ENCODE data around the gene CHST1. TPM values are rescaled to one million over a fixed set of nuclear protein-coding genes. Genes with fewer than 3 reads are reported as not detected.

Gene CHST1
- total and polyA plus RNA-seq, 3 donors from 2014 or later: 6.2 to 17.1 (median 10.6) TPM

- Histone ChIP-seq H3K27ac (no peak overlapping the region), H3K36me3 (ENCODE audit: low read depth, missing control alignments) (no peaks in the 10 kb centered on the region), H3K9me3 (no peaks in the 10 kb centered on the region), H3K4me1 (no peaks in the 10 kb centered on the region), H3K27me3 (no peaks in the 10 kb centered on the region), H3K4me3 (no peak overlapping the region)
- 66 to 68% methylated on average over 7 of the region's 7 CpGs for WGBS, 2 donors
- TF ChIP-seq POLR2A (IDR thresholded peaks at IDR 0.05): no peak
- TF ChIP-seq CTCF (IDR thresholded peaks at IDR 0.05): no peak
- no peak for DNase-seq
- intact Hi-C loops (cut with DNase I; ENCODE audit: low total_unique reads): no loop called here
Observed at GRCh38 chr11:45643598-45644260, 21.7 kb downstream of the CHST1 start.

- H3K9me3 ChIP-seq: no peaks in the 10 kb centered on the region
- TF ChIP-seq CTCF (IDR thresholded peaks at IDR 0.05): no peak
- no peak for TF ChIP-seq POLR2A (IDR thresholded peaks at IDR 0.05)
- no peaks in the 10 kb centered on the region for H3K36me3 ChIP-seq (ENCODE audit: low read depth, missing control alignments)
- WGBS, 2 donors: 60 to 70% methylated on average over 2 of the region's 2 CpGs
- no peak overlapping the region for H3K4me3 ChIP-seq
- DNase-seq: no peak
- H3K27me3 ChIP-seq: no peaks in the 10 kb centered on the region
- intact Hi-C loops (cut with DNase I; ENCODE audit: low total_unique reads): no loop called here
- H3K27ac ChIP-seq: no peak overlapping the region
- no peaks in the 10 kb centered on the region for H3K4me1 ChIP-seq
Observed at GRCh38 chr11:45641961-45642360, 23.5 kb downstream of the CHST1 start.

GRCh38 chr11:45638051-45638450 is 27.4 kb downstream of the CHST1 start:
- H3K4me1 ChIP-seq: no peaks in the 10 kb centered on the region
- no peak overlapping the region for H3K27ac ChIP-seq
- no peaks in the 10 kb centered on the region for H3K36me3 ChIP-seq (ENCODE audit: low read depth, missing control alignments)
- WGBS, 2 donors: 82 to 83% methylated on average over 2 of the region's 2 CpGs
- no peaks in the 10 kb centered on the region for H3K9me3 ChIP-seq
- H3K27me3 ChIP-seq: no peaks in the 10 kb centered on the region
- no peak for DNase-seq
- H3K4me3 ChIP-seq: no peak overlapping the region
- intact Hi-C loops (cut with DNase I; ENCODE audit: low total_unique reads): no loop called here
- no peak for TF ChIP-seq CTCF (IDR thresholded peaks at IDR 0.05)
- no peak for TF ChIP-seq POLR2A (IDR thresholded peaks at IDR 0.05)

DNA sequence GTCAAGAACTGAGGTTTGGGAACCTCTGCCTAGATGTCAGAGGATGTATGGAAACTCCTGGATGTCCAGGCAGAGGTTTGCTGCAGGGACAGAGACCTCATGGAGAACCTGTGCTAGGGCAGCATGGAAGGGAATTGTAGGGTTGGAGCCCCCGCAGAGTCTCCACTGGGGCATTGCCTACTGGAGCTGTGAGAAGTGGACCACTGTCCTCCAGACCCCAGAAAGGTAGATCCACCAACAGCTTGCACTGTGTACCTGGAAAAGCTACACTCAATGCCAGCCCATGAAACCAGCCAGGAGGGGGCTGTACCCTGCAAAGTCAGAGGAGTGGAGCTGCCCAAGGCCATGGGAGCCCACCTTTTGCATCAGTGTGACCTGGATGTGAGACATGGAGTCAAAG is 29.5 kb downstream of the CHST1 start:
- intact Hi-C loops (cut with DNase I; ENCODE audit: low total_unique reads): no loop called here
- no peaks in the 10 kb centered on the region for H3K27me3 ChIP-seq
- H3K27ac ChIP-seq: no peak overlapping the region
- no peak overlapping the region for H3K4me3 ChIP-seq
- no peak for DNase-seq
- no peaks in the 10 kb centered on the region for H3K9me3 ChIP-seq
- 94% methylated on average over 1 of the region's 1 CpG; no CpG with 5 or more reads in 1 of the 2 donors for WGBS, 2 donors
- H3K4me1 ChIP-seq: no peaks in the 10 kb centered on the region
- no peaks in the 10 kb centered on the region for H3K36me3 ChIP-seq (ENCODE audit: low read depth, missing control alignments)
- no peak for TF ChIP-seq CTCF (IDR thresholded peaks at IDR 0.05)
- TF ChIP-seq POLR2A (IDR thresholded peaks at IDR 0.05): no peak

GRCh38 chr11:45625611-45626010 is 39.8 kb downstream of the CHST1 start:
- no peaks in the 10 kb centered on the region for H3K9me3 ChIP-seq
- no peak for TF ChIP-seq CTCF (IDR thresholded peaks at IDR 0.05)
- no peak for TF ChIP-seq POLR2A (IDR thresholded peaks at IDR 0.05)
- WGBS, 2 donors: 76 to 82% methylated on average over 6 of the region's 6 CpGs
- no peak overlapping the region for H3K4me3 ChIP-seq
- DNase-seq: no peak
- H3K27ac ChIP-seq: no peak overlapping the region
- H3K36me3 ChIP-seq (ENCODE audit: low read depth, missing control alignments): no peaks in the 10 kb centered on the region
- intact Hi-C loops (cut with DNase I; ENCODE audit: low total_unique reads): no loop called here
- H3K4me1 ChIP-seq: no peaks in the 10 kb centered on the region
- H3K27me3 ChIP-seq: no peaks in the 10 kb centered on the region

Data from testis (tissue), 3 donors.